Osteoblast (primary cell): ENCODE results near the gene CEP350. TPM values are rescaled to one million over a fixed set of nuclear protein-coding genes. Genes with fewer than 3 reads are reported as not detected.

Experiments used
- DNase-seq: peaks from one replicate; pipeline ENCODE4 v3.0.0; 2011; ENCODE audit warnings: low spot score, mixed read lengths; ENCODE audit not compliant: insufficient read length; ENCODE audit errors: missing footprints
- H2AFZ ChIP-seq: 2 replicates; pipeline ENCODE4 v1.6.0; 2011; ENCODE audit warnings: mild to moderate bottlenecking, low read length
- H3K27ac ChIP-seq: 2 replicates; pipeline ENCODE4 v1.5.1; 2011; ENCODE audit warnings: mild to moderate bottlenecking, low read depth, low read length, moderate library complexity
- H3K27me3 ChIP-seq: 2 replicates; pipeline ENCODE4 v1.6.0; 2012; ENCODE audit warnings: mild to moderate bottlenecking, control low read depth, inconsistent platforms, low read length, moderate library complexity; ENCODE audit not compliant: insufficient read depth
- H3K36me3 ChIP-seq: 2 replicates; pipeline ENCODE4 v1.5.1; 2011; ENCODE audit warnings: mild to moderate bottlenecking, low read length, control low read depth, moderate library complexity; ENCODE audit not compliant: insufficient read depth
- H3K4me1 ChIP-seq: 2 replicates; pipeline ENCODE4 v1.5.1; 2011; ENCODE audit warnings: mild to moderate bottlenecking, low read length, control low read depth, moderate library complexity; ENCODE audit not compliant: insufficient read depth
- H3K4me2 ChIP-seq: 2 replicates; pipeline ENCODE4 v1.6.0; 2011; ENCODE audit warnings: mild to moderate bottlenecking, low read length; ENCODE audit not compliant: insufficient read depth
- H3K4me3 ChIP-seq: fragments of 200-600 bp; sonication (generic); 3 replicates; pipeline ENCODE4 v1.5.1; 2012; ENCODE audit warnings: mild to moderate bottlenecking, low read length, inconsistent platforms; ENCODE audit not compliant: insufficient read depth
- H3K79me2 ChIP-seq: 2 replicates; pipeline ENCODE4 v1.6.0; 2012; ENCODE audit warnings: mild to moderate bottlenecking, low read length, control low read depth, inconsistent platforms; ENCODE audit not compliant: insufficient read depth
- H3K9me3 ChIP-seq: 2 replicates; pipeline ENCODE4 v1.5.1; 2011; ENCODE audit warnings: low read depth, low read length, control low read depth
- H4K20me1 ChIP-seq: 2 replicates; pipeline ENCODE4 v1.6.0; 2012; ENCODE audit warnings: mild to moderate bottlenecking, low read length, control low read depth; ENCODE audit not compliant: insufficient read depth
- CTCF ChIP-seq: IDR thresholded peaks from 2 replicates; pipeline ENCODE4 v1.5.1; 2011; ENCODE audit warnings: mild to moderate bottlenecking, low read depth, low read length, moderate library complexity; ENCODE audit errors: extremely low read depth
- total RNA-seq: library from RNA; depleted of rRNA; stranded (reverse); fragments of >200 nt; gene quantifications from 2 replicates; pipeline ENCODE4 v1.2.3, GENCODE V29; 2012

CEP350 gene
- total RNA-seq, 1 donor = 82.2 TPM

GRCh38 chr1:180135535-180135934 lies 180.9 kb downstream of the CEP350 start:
- Histone ChIP-seq H3K4me2 (no peak overlapping the region), H3K27me3 (no peaks in the 10 kb centered on the region), H3K27ac (no peak overlapping the region), H3K4me1 (peaks cover 23% of the 10 kb centered on the region), H4K20me1 (no peaks in the 10 kb centered on the region), H3K4me3 (no peak overlapping the region), H3K36me3 (no peaks in the 10 kb centered on the region), H3K9me3 (no peaks in the 10 kb centered on the region), H2AFZ (no peak overlapping the region), H3K79me2 (no peaks in the 10 kb centered on the region)
- no peak for DNase-seq
- TF ChIP-seq CTCF = no peak

- no peak overlapping the region for H3K4me2 ChIP-seq
Observed at GRCh38 chr1:180136331-180136967, 181.8 kb downstream of the CEP350 start.

GRCh38 chr1:180136968-180137356 lies 182.4 kb downstream of the CEP350 start:
- Histone ChIP-seq H3K9me3 (no peaks in the 10 kb centered on the region), H2AFZ (no peak overlapping the region), H3K4me2 (no peak overlapping the region), H3K79me2 (no peaks in the 10 kb centered on the region), H3K27ac (no peak overlapping the region), H4K20me1 (no peaks in the 10 kb centered on the region), H3K4me1 (peaks cover 12% of the 10 kb centered on the region), H3K4me3 (no peak overlapping the region), H3K27me3 (no peaks in the 10 kb centered on the region), H3K36me3 (no peaks in the 10 kb centered on the region)
- DNase-seq = peak; percentile 43
- no peak for TF ChIP-seq CTCF

More at GRCh38 chr1:180136331-180136967, 181.8 kb downstream of the CEP350 start:
- Histone ChIP-seq H2AFZ (peak overlapping the region; percentile 17), H3K9me3 (no peaks in the 10 kb centered on the region), H3K4me3 (no peak overlapping the region), H3K27ac (peak overlapping the region; percentile 48), H3K36me3 (no peaks in the 10 kb centered on the region), H3K4me1 (peaks cover 16% of the 10 kb centered on the region), H4K20me1 (no peaks in the 10 kb centered on the region), H3K79me2 (no peaks in the 10 kb centered on the region), H3K27me3 (no peaks in the 10 kb centered on the region)
- no peak for TF ChIP-seq CTCF
- DNase-seq = no peak

GRCh38 chr1:180137776-180138175 lies 183.2 kb downstream of the CEP350 start:
- Histone ChIP-seq H3K79me2 (no peaks in the 10 kb centered on the region), H3K4me2 (no peak overlapping the region), H3K36me3 (no peaks in the 10 kb centered on the region), H4K20me1 (no peaks in the 10 kb centered on the region), H3K9me3 (no peaks in the 10 kb centered on the region), H3K4me3 (no peak overlapping the region), H3K27ac (no peak overlapping the region), H2AFZ (no peak overlapping the region), H3K4me1 (peaks cover 8% of the 10 kb centered on the region), H3K27me3 (no peaks in the 10 kb centered on the region)
- no peak for DNase-seq
- no peak for TF ChIP-seq CTCF
